K562 (cell line): ENCODE measurements around the gene SULT1B1. TPM values are rescaled to one million over a fixed set of nuclear protein-coding genes. Genes with fewer than 3 reads are reported as not detected.

Source experiments
- KLF6 ChIP-seq: fragments of 250-450 bp; sonication (Bioruptor Pico); IDR thresholded peaks from 2 replicates; pipeline ENCODE4 v1.4.0; 2020; ENCODE audit warnings: mild to moderate bottlenecking, moderate library complexity, borderline replicate concordance
- POLR2H ChIP-seq: IDR thresholded peaks from 2 replicates; pipeline ENCODE4 v1.6.1; 2016; ENCODE audit warnings: missing genetic modification characterization, low read depth, mild to moderate bottlenecking, control low read depth, missing compliant biosample characterization, moderate library complexity
- polyA plus RNA-seq, 8 experiments: library from polyadenylated mRNA; depleted of rRNA in 4 of 8; stranded (reverse) in 5 of 8; unstranded in 3 of 8; fragments of >200 nt; fragmentation: Nextera tagmentation in 2 of 8; fragmentation: Illumina TruSeq in 1 of 8; extraction: Ambion mirVana in 2 of 8; extraction: Trizol in 1 of 8; gene quantifications; 2 replicates each; pipeline versions ENCODE4 v1.2.1 to v1.2.3, GENCODE V29; 2011 to 2014; ENCODE audit warnings: inconsistent platforms in 1 of 8, missing spikeins in 1 of 8
- total RNA-seq, 7 experiments: library from RNA; depleted of rRNA in 6 of 7; stranded (reverse); fragments of >200 nt in 6 of 7; fragmentation: Illumina TruSeq in 2 of 7; extraction: Trizol in 2 of 7; gene quantifications; 2 replicates each; pipeline versions ENCODE4 v1.2.1 to v1.2.3, GENCODE V29; 2011 to 2021; ENCODE audit warnings: low replicate concordance in 1 of 7
- TF ChIP-seq, protein P1 (sequence below): fragments of 450-650 bp; IDR thresholded peaks from 2 replicates; pipeline ENCODE4 v1.6.1; 2016; ENCODE audit warnings: mild to moderate bottlenecking, moderate library complexity
- TF ChIP-seq, protein P2 (sequence below): IDR thresholded peaks from 2 replicates; pipeline ENCODE4 v1.6.1; 2011; ENCODE audit warnings: borderline replicate concordance, low read depth, mild to moderate bottlenecking, moderate library complexity, low read length; ENCODE audit not compliant: insufficient read depth, poor library complexity, severe bottlenecking

The SULT1B1 gene
- total and polyA plus RNA-seq, 9 of the 15 experiments (the other 6 are each of a cell fraction or from before 2014, with no cell fraction given), result under 0.01 TPM; not detected in 8

DNA sequence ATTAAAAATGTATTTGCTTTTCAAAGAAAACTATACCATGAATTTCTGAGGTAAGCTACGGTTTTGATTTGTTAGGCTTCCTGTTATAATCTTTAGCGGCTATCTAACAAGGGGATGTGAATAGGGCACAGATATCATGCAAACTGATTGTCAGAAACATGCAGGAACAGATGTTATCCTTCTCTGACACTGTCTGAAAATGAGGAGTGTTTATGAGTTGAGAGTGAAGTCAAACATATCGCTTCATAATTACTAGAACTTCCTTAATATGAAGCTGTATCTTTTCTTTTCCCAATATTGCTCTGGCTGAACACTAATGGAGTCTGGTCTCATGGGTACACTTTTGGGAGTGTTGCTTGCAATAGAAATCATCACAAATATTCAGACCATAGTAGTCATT is 16.3 kb upstream of the SULT1B1 start (continued):
- TF ChIP-seq, protein P1, sequence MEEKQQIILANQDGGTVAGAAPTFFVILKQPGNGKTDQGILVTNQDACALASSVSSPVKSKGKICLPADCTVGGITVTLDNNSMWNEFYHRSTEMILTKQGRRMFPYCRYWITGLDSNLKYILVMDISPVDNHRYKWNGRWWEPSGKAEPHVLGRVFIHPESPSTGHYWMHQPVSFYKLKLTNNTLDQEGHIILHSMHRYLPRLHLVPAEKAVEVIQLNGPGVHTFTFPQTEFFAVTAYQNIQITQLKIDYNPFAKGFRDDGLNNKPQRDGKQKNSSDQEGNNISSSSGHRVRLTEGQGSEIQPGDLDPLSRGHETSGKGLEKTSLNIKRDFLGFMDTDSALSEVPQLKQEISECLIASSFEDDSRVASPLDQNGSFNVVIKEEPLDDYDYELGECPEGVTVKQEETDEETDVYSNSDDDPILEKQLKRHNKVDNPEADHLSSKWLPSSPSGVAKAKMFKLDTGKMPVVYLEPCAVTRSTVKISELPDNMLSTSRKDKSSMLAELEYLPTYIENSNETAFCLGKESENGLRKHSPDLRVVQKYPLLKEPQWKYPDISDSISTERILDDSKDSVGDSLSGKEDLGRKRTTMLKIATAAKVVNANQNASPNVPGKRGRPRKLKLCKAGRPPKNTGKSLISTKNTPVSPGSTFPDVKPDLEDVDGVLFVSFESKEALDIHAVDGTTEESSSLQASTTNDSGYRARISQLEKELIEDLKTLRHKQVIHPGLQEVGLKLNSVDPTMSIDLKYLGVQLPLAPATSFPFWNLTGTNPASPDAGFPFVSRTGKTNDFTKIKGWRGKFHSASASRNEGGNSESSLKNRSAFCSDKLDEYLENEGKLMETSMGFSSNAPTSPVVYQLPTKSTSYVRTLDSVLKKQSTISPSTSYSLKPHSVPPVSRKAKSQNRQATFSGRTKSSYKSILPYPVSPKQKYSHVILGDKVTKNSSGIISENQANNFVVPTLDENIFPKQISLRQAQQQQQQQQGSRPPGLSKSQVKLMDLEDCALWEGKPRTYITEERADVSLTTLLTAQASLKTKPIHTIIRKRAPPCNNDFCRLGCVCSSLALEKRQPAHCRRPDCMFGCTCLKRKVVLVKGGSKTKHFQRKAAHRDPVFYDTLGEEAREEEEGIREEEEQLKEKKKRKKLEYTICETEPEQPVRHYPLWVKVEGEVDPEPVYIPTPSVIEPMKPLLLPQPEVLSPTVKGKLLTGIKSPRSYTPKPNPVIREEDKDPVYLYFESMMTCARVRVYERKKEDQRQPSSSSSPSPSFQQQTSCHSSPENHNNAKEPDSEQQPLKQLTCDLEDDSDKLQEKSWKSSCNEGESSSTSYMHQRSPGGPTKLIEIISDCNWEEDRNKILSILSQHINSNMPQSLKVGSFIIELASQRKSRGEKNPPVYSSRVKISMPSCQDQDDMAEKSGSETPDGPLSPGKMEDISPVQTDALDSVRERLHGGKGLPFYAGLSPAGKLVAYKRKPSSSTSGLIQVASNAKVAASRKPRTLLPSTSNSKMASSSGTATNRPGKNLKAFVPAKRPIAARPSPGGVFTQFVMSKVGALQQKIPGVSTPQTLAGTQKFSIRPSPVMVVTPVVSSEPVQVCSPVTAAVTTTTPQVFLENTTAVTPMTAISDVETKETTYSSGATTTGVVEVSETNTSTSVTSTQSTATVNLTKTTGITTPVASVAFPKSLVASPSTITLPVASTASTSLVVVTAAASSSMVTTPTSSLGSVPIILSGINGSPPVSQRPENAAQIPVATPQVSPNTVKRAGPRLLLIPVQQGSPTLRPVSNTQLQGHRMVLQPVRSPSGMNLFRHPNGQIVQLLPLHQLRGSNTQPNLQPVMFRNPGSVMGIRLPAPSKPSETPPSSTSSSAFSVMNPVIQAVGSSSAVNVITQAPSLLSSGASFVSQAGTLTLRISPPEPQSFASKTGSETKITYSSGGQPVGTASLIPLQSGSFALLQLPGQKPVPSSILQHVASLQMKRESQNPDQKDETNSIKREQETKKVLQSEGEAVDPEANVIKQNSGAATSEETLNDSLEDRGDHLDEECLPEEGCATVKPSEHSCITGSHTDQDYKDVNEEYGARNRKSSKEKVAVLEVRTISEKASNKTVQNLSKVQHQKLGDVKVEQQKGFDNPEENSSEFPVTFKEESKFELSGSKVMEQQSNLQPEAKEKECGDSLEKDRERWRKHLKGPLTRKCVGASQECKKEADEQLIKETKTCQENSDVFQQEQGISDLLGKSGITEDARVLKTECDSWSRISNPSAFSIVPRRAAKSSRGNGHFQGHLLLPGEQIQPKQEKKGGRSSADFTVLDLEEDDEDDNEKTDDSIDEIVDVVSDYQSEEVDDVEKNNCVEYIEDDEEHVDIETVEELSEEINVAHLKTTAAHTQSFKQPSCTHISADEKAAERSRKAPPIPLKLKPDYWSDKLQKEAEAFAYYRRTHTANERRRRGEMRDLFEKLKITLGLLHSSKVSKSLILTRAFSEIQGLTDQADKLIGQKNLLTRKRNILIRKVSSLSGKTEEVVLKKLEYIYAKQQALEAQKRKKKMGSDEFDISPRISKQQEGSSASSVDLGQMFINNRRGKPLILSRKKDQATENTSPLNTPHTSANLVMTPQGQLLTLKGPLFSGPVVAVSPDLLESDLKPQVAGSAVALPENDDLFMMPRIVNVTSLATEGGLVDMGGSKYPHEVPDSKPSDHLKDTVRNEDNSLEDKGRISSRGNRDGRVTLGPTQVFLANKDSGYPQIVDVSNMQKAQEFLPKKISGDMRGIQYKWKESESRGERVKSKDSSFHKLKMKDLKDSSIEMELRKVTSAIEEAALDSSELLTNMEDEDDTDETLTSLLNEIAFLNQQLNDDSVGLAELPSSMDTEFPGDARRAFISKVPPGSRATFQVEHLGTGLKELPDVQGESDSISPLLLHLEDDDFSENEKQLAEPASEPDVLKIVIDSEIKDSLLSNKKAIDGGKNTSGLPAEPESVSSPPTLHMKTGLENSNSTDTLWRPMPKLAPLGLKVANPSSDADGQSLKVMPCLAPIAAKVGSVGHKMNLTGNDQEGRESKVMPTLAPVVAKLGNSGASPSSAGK, result no peak
- TF ChIP-seq, protein P2, sequence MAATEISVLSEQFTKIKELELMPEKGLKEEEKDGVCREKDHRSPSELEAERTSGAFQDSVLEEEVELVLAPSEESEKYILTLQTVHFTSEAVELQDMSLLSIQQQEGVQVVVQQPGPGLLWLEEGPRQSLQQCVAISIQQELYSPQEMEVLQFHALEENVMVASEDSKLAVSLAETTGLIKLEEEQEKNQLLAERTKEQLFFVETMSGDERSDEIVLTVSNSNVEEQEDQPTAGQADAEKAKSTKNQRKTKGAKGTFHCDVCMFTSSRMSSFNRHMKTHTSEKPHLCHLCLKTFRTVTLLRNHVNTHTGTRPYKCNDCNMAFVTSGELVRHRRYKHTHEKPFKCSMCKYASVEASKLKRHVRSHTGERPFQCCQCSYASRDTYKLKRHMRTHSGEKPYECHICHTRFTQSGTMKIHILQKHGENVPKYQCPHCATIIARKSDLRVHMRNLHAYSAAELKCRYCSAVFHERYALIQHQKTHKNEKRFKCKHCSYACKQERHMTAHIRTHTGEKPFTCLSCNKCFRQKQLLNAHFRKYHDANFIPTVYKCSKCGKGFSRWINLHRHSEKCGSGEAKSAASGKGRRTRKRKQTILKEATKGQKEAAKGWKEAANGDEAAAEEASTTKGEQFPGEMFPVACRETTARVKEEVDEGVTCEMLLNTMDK, result no peak
- TF ChIP-seq KLF6 (CRISPR knock-in tag), result no peak
- no peak for TF ChIP-seq POLR2H (tag)
